SU-DHL-6 (cell line): Measurements from ENCODE around the gene ANK3.

Experiments
- CTCF ChIP-seq: fragments of 200-600 bp; sonication (generic); IDR thresholded peaks from one replicate; pipeline ENCODE4 v1.5.1; 2017; ENCODE audit warnings: antibody characterized with exemption, mild to moderate bottlenecking, low read length, moderate library complexity; ENCODE audit not compliant: insufficient read depth, poor library complexity, severe bottlenecking
- EZH2phosphoT487 ChIP-seq: fragments of 200-600 bp; sonication (generic), shearing (Covaris generic); conservative IDR thresholded peaks from 2 replicates; pipeline ENCODE4 v1.6.1; 2018; ENCODE audit warnings: mild to moderate bottlenecking, antibody characterized with exemption, low read length, moderate library complexity, mixed read lengths

GRCh38 chr10:60299390-60299778 lies 90.3 kb downstream of the ANK3 start:
- TF ChIP-seq CTCF, result no peak
- no peak for TF ChIP-seq EZH2phosphoT487
